ENCODE measurements around the gene SPEN. TPM values are rescaled to one million over a fixed set of nuclear protein-coding genes. Genes with fewer than 3 reads are reported as not detected.

SPEN gene
- total RNA-seq, 5 donors from 2014 or later (not counting 1 experiment from before 2014, with no cell fraction given), result 69.9 to 81.1 (median 72.1) TPM

DNA sequence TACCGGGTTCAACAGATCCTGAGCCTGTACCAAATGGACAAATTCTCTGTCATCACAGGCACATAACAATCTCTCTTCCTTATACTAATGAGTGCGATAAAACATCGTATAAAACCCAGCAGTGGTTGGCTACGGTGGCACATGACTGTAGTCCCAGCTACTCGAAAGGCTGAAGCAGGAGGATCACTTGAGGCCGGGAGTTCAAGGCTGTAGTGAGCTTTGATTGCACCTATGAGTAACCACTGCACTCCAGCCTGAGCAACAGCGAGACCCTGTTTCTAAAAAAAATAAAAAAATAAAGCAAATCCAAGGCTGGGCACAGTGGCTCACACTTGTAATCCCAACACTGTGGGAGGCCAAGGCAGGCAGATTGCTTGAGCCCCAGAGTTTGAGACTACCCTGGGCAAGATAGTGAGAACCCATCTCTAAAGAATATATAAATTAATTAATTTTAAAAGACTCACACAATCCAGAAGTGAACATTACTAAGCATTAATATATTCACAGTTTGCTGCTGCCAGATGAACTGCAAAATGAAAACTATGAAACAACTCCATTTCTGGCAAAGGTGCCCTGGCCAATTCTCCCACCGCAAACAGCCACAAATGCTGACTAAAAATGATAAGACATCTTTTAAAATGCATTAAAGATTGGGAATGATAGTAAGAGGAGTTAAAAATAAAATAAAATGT is 115.3 kb downstream of the SPEN start:
- POLR2A ChIA-PET, result no interaction called here
- peak overlapping the region; percentile 16 to 55 for H3K27ac Mint-ChIP-seq
- H3K27ac ChIP-seq (ENCODE audit: low read length), result no peak overlapping the region

GRCh38 chr1:15963363-15963967 is 116.0 kb downstream of the SPEN start:
- H3K4me1 ChIP-seq (ENCODE audit: control insufficient read depth in 1 of 2, extremely low read depth in 1 of 2, insufficient read depth in 2 of 2, low read length in 2 of 2), result peaks cover 0 to 46% of the 10 kb centered on the region in 2 experiments
- peak overlapping the region; percentile 29 to 55 for H3K27ac Mint-ChIP-seq
- peaks cover 0 to 8% of the 10 kb centered on the region in 2 donors for H3K36me3 ChIP-seq (ENCODE audit: control insufficient read depth in 2 of 2, extremely low read depth in 1 of 2, insufficient read depth in 1 of 2, low read length in 1 of 2)
- H3K27me3 Mint-ChIP-seq, result no peaks in the 10 kb centered on the region
- peaks cover 21% of the 10 kb centered on the region for H3K36me3 Mint-ChIP-seq
- no peaks in the 10 kb centered on the region for H3K27me3 ChIP-seq (replicated peaks in 1 of 2; ENCODE audit: control insufficient read depth in 2 of 2, extremely low read depth in 1 of 2, insufficient read depth in 2 of 2, low read length in 1 of 2)
- peaks cover 71 to 83% (median 73%) of the 10 kb centered on the region in 3 donors for H3K4me1 Mint-ChIP-seq
- H3K9me3 ChIP-seq, result no peaks in the 10 kb centered on the region
- H3K4me3 ChIP-seq (ENCODE audit: control insufficient read depth in 1 of 2, extremely low read depth in 1 of 2, low read length in 1 of 2), result no peak overlapping the region
- ChIA-PET POLR2A (no interaction called here), CTCF (no interaction called here)
- no peak for ATAC-seq (replicated peaks in 1 of 4)
- H3K27ac ChIP-seq (ENCODE audit: low read length), result no peak overlapping the region
- no peaks in the 10 kb centered on the region for H3K9me3 Mint-ChIP-seq
- peak overlapping the region in 1 of 3 donors; percentile 52 for H3K4me3 Mint-ChIP-seq
- DNase-seq, result no peak

More for the DNA sequence above, 115.3 kb downstream of the SPEN start:
- H3K4me1 Mint-ChIP-seq, result peaks cover 69 to 82% (median 73%) of the 10 kb centered on the region in 3 donors
- DNase-seq, result no peak
- CTCF ChIA-PET, result no interaction called here
- Histone ChIP-seq H3K4me3 (ENCODE audit: control insufficient read depth in 1 of 2, extremely low read depth in 1 of 2, low read length in 1 of 2) (no peak overlapping the region), H3K27me3 (replicated peaks in 1 of 2; ENCODE audit: control insufficient read depth in 2 of 2, extremely low read depth in 1 of 2, insufficient read depth in 2 of 2, low read length in 1 of 2) (no peaks in the 10 kb centered on the region), H3K4me1 (ENCODE audit: control insufficient read depth in 1 of 2, extremely low read depth in 1 of 2, insufficient read depth in 2 of 2, low read length in 2 of 2) (peaks cover 0 to 40% of the 10 kb centered on the region in 2 experiments), H3K9me3 (no peaks in the 10 kb centered on the region), H3K36me3 (ENCODE audit: control insufficient read depth in 2 of 2, extremely low read depth in 1 of 2, insufficient read depth in 1 of 2, low read length in 1 of 2) (peaks cover 0 to 3% of the 10 kb centered on the region in 2 donors)
- H3K27me3 Mint-ChIP-seq, result no peaks in the 10 kb centered on the region
- no peak overlapping the region for H3K4me3 Mint-ChIP-seq
- no peak for ATAC-seq (replicated peaks in 1 of 4)
- peaks cover 19% of the 10 kb centered on the region for H3K36me3 Mint-ChIP-seq
- WGBS (ENCODE audit: insufficient coverage), result 97% methylated on average over 6 of the region's 8 CpGs
- H3K9me3 Mint-ChIP-seq, result no peaks in the 10 kb centered on the region

DNA sequence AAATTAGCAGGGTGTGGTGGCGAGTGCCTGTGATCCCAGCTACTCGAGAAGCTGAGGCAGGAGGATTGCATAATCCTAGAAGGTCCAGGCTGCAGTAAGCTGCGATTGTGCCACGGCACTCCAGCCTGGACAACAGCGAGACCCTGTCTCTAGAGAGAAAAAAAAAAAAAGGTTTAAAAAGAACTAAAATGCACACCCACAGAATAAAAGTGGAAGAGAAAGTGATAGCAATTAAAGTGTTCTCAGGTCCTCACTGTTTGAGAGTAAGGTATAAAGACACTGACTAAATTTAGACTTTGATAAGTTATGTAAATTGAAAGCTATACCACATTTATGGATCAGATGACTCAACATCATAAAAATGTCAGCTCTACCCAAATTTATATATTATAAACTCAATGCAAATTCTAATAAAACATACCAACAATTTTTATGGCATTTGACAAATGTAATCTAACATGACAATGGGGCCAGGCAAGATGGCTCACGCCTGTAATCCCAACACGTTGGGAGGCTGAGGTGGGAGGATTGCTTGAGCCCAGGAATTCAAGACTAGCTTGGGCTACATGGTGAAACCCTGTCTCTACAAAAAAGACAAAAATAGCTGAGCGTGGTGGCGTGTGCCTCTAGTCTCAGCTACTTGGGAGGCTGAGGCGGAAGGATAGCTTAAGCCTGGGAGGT is 116.6 kb downstream of the SPEN start:
- no peaks in the 10 kb centered on the region for H3K27me3 ChIP-seq (replicated peaks in 1 of 2; ENCODE audit: control insufficient read depth in 2 of 2, extremely low read depth in 1 of 2, insufficient read depth in 2 of 2, low read length in 1 of 2)
- DNase-seq (no peak), ATAC-seq (replicated peaks in 1 of 4) (no peak)
- peak overlapping the region; percentile 4 to 52 (median 18) for H3K4me3 Mint-ChIP-seq
- ChIA-PET CTCF (no interaction called here), POLR2A (interaction anchor here in 1 of 2 donors (0.7 kb wide), 2 partner anchors 54 to 69 kb away, joined by 3 to 6 read pairs; no protein-coding TSS in a partner anchor)
- peak overlapping the region; percentile 14 for H3K27ac ChIP-seq (ENCODE audit: low read length)
- H3K4me1 Mint-ChIP-seq, result peaks cover 68 to 79% (median 71%) of the 10 kb centered on the region in 3 donors
- 83% methylated on average over 2 of the region's 10 CpGs for WGBS (ENCODE audit: insufficient coverage)
- H3K4me1 ChIP-seq (ENCODE audit: control insufficient read depth in 1 of 2, extremely low read depth in 1 of 2, insufficient read depth in 2 of 2, low read length in 2 of 2), result peaks cover 0 to 42% of the 10 kb centered on the region in 2 experiments
- H3K9me3 Mint-ChIP-seq, result no peaks in the 10 kb centered on the region
- no peaks in the 10 kb centered on the region for H3K27me3 Mint-ChIP-seq
- H3K36me3 Mint-ChIP-seq, result peaks cover 21% of the 10 kb centered on the region
- H3K36me3 ChIP-seq (ENCODE audit: control insufficient read depth in 2 of 2, extremely low read depth in 1 of 2, insufficient read depth in 1 of 2, low read length in 1 of 2), result peaks cover 0 to 13% of the 10 kb centered on the region in 2 donors
- H3K4me3 ChIP-seq (ENCODE audit: control insufficient read depth in 1 of 2, extremely low read depth in 1 of 2, low read length in 1 of 2), result no peak overlapping the region
- no peaks in the 10 kb centered on the region for H3K9me3 ChIP-seq
- peak overlapping the region; percentile 68 to 83 for H3K27ac Mint-ChIP-seq

- WGBS (ENCODE audit: insufficient coverage), result 8% methylated on average over 4 of the region's 7 CpGs
These were observed 117.8 kb downstream of the SPEN start for GRCh38 chr1:15965228-15965767.

GRCh38 chr1:15966081-15966955 is 118.8 kb downstream of the SPEN start:
- Histone ChIP-seq H3K27me3 (replicated peaks in 1 of 2; ENCODE audit: control insufficient read depth in 2 of 2, extremely low read depth in 1 of 2, insufficient read depth in 2 of 2, low read length in 1 of 2) (no peaks in the 10 kb centered on the region), H3K36me3 (ENCODE audit: control insufficient read depth in 2 of 2, extremely low read depth in 1 of 2, insufficient read depth in 1 of 2, low read length in 1 of 2) (peaks cover 6 to 22% of the 10 kb centered on the region in 2 donors), H3K9me3 (no peaks in the 10 kb centered on the region), H3K4me1 (ENCODE audit: control insufficient read depth in 1 of 2, extremely low read depth in 1 of 2, insufficient read depth in 2 of 2, low read length in 2 of 2) (peaks cover 0 to 42% of the 10 kb centered on the region in 2 experiments), H3K27ac (ENCODE audit: low read length) (peak overlapping the region; percentile 43), H3K4me3 (ENCODE audit: control insufficient read depth in 1 of 2, extremely low read depth in 1 of 2, low read length in 1 of 2) (peak overlapping the region in 1 of 2 donors; percentile 8)
- 3% methylated on average over 11 of the region's 18 CpGs for WGBS (ENCODE audit: insufficient coverage)
- Mint-ChIP-seq H3K4me3 (peak overlapping the region; percentile 60 to 68 (median 68)), H3K9me3 (no peaks in the 10 kb centered on the region), H3K4me1 (peaks cover 56 to 70% (median 67%) of the 10 kb centered on the region in 3 donors), H3K27ac (peak overlapping the region; percentile 84 to 90), H3K36me3 (peaks cover 30% of the 10 kb centered on the region), H3K27me3 (no peaks in the 10 kb centered on the region)
- ChIA-PET CTCF (no interaction called here), POLR2A (interaction anchor here in 1 of 2 donors (0.8 kb wide), 1 partner anchor 133 kb away, joined by 3 read pairs; no protein-coding TSS in a partner anchor)
- ATAC-seq (replicated peaks in 1 of 4) (peak; percentile 59 to 78 (median 74)), DNase-seq (peak in 27 of 35 experiments; percentile 11 to 64 (median 25))

More at GRCh38 chr1:15965228-15965767, 117.8 kb downstream of the SPEN start:
- H3K27ac Mint-ChIP-seq, result peak overlapping the region; percentile 84 to 90
- H3K4me1 ChIP-seq (ENCODE audit: control insufficient read depth in 1 of 2, extremely low read depth in 1 of 2, insufficient read depth in 2 of 2, low read length in 2 of 2), result peaks cover 0 to 42% of the 10 kb centered on the region in 2 experiments
- peaks cover 67 to 75% (median 70%) of the 10 kb centered on the region in 3 donors for H3K4me1 Mint-ChIP-seq
- POLR2A ChIA-PET, result interaction anchor here in 1 of 2 donors (0.8 kb wide), 1 partner anchor 132 kb away, joined by 3 read pairs; no protein-coding TSS in a partner anchor
- DNase-seq (no peak), ATAC-seq (replicated peaks in 1 of 4) (no peak)
- H3K27me3 Mint-ChIP-seq, result no peaks in the 10 kb centered on the region
- peak overlapping the region; percentile 60 to 68 (median 68) for H3K4me3 Mint-ChIP-seq
- peaks cover 6 to 22% of the 10 kb centered on the region in 2 donors for H3K36me3 ChIP-seq (ENCODE audit: control insufficient read depth in 2 of 2, extremely low read depth in 1 of 2, insufficient read depth in 1 of 2, low read length in 1 of 2)
- H3K36me3 Mint-ChIP-seq, result peaks cover 26% of the 10 kb centered on the region
- H3K27ac ChIP-seq (ENCODE audit: low read length), result peak overlapping the region; percentile 4
- no peaks in the 10 kb centered on the region for H3K27me3 ChIP-seq (replicated peaks in 1 of 2; ENCODE audit: control insufficient read depth in 2 of 2, extremely low read depth in 1 of 2, insufficient read depth in 2 of 2, low read length in 1 of 2)
- H3K9me3 Mint-ChIP-seq, result no peaks in the 10 kb centered on the region
- H3K9me3 ChIP-seq, result no peaks in the 10 kb centered on the region
- H3K4me3 ChIP-seq (ENCODE audit: control insufficient read depth in 1 of 2, extremely low read depth in 1 of 2, low read length in 1 of 2), result no peak overlapping the region
- CTCF ChIA-PET, result no interaction called here
